GM12892 (cell line): Measurements from ENCODE around the gene USP11.

ENCODE experiments used
- POLR2A ChIP-seq: IDR thresholded peaks from 2 replicates; pipeline ENCODE4 v1.6.1; 2011; ENCODE audit warnings: low read depth, low read length, control low read depth
- TAF1 ChIP-seq: IDR thresholded peaks from 2 replicates; pipeline ENCODE4 v1.6.1; 2011; ENCODE audit warnings: low read depth, mild to moderate bottlenecking, control low read depth, low read length, borderline replicate concordance

GRCh38 chrX:47208108-47208507 is 24.7 kb upstream of the USP11 start:
- no peak for TF ChIP-seq POLR2A
- no peak for TF ChIP-seq TAF1
